CD4-positive, CD25-positive, alpha-beta regulatory T cell (primary cell): ENCODE data around the gene METTL4. TPM values are rescaled to one million over a fixed set of nuclear protein-coding genes. Genes with fewer than 3 reads are reported as not detected.
"Not testable (repeated sequence)": the region's sequence is repeated elsewhere in the genome, so short reads cannot be mapped to it uniquely, and the experiment has no call there.

ENCODE experiments used
- ATAC-seq, 2 donors: fragments of 150-1000 bp; cut with Tn5 transposase; one replicate each; pipeline ENCODE4 v1.10.0; 2021; ENCODE audit warnings: low read depth in 2 of 2, moderate number of reproducible peaks in 2 of 2, moderate library complexity in 1 of 2
- DNase-seq, 3 donors: peaks; one replicate each; pipeline versions ENCODE4 v3.0.0 to v3.0.0-alpha.2; 2012 to 2022; ENCODE audit warnings: mixed read lengths in 1 of 3
- H3K27ac ChIP-seq: one replicate; pipeline ENCODE4 v1.7.0; 2013; ENCODE audit warnings: mild to moderate bottlenecking, low read length; ENCODE audit not compliant: insufficient read depth, poor library complexity, severe bottlenecking
- H3K27me3 ChIP-seq: one replicate; pipeline ENCODE4 v1.7.0; 2013; ENCODE audit warnings: low read length; ENCODE audit not compliant: control insufficient read depth, insufficient read depth
- H3K36me3 ChIP-seq: one replicate; pipeline ENCODE4 v1.7.0; 2013; ENCODE audit warnings: mild to moderate bottlenecking, low read length, moderate library complexity; ENCODE audit not compliant: control insufficient read depth, insufficient read depth
- H3K4me1 ChIP-seq: 2 replicates; pipeline ENCODE4 v1.7.0; 2013; ENCODE audit warnings: mild to moderate bottlenecking, low read length; ENCODE audit not compliant: insufficient read depth, control insufficient read depth, poor library complexity, severe bottlenecking
- H3K4me3 ChIP-seq: one replicate; pipeline ENCODE4 v1.7.0; 2013; ENCODE audit warnings: low read depth, mild to moderate bottlenecking, low read length, moderate library complexity
- H3K9me3 ChIP-seq, 2 experiments: 1 replicate in 1 of 2; 2 replicates in 1 of 2; pipeline ENCODE4 v1.7.0; 2013; ENCODE audit warnings: low read length in 2 of 2, mild to moderate bottlenecking in 1 of 2, moderate library complexity in 1 of 2; ENCODE audit not compliant: control insufficient read depth in 2 of 2
- H3K27ac Mint-ChIP-seq, 3 donors: one replicate each; pipeline ENCODE4 v1.8.0; 2020 to 2022; ENCODE audit warnings: mild to moderate bottlenecking in 3 of 3, mixed read lengths in 3 of 3, moderate library complexity in 2 of 3
- H3K27me3 Mint-ChIP-seq: one replicate; pipeline ENCODE4 v1.8.0; 2022; ENCODE audit warnings: mild to moderate bottlenecking, mixed read lengths
- H3K36me3 Mint-ChIP-seq: one replicate; pipeline ENCODE4 v1.8.0; 2020; ENCODE audit warnings: mixed read lengths
- H3K4me1 Mint-ChIP-seq, 4 donors: one replicate each; pipeline ENCODE4 v1.8.0; 2020 to 2022; ENCODE audit warnings: mixed read lengths in 4 of 4, mild to moderate bottlenecking in 1 of 4
- H3K4me3 Mint-ChIP-seq, 4 donors: one replicate each; pipeline ENCODE4 v1.8.0; 2020 to 2022; ENCODE audit warnings: mild to moderate bottlenecking in 4 of 4, mixed read lengths in 4 of 4, moderate library complexity in 3 of 4
- H3K9me3 Mint-ChIP-seq, 7 donors: one replicate each; pipeline ENCODE4 v1.8.0; 2020 to 2022; ENCODE audit warnings: mixed read lengths in 7 of 7, mild to moderate bottlenecking in 3 of 7, moderate library complexity in 2 of 7
- polyA plus RNA-seq, 4 donors: library from polyadenylated mRNA; unstranded; fragments of 300-500 nt; fragmentation: Illumina TruSeq; gene quantifications; one replicate each; pipeline ENCODE4 v1.2.3, GENCODE V29; 2021
- total RNA-seq: library from RNA; stranded (reverse); gene quantifications from one replicate; pipeline ENCODE4 v1.2.3, GENCODE V29; 2022

METTL4 gene
- total and polyA plus RNA-seq, 5 donors from 2014 or later: 15.1 to 23.3 (median 18.5) TPM

DNA sequence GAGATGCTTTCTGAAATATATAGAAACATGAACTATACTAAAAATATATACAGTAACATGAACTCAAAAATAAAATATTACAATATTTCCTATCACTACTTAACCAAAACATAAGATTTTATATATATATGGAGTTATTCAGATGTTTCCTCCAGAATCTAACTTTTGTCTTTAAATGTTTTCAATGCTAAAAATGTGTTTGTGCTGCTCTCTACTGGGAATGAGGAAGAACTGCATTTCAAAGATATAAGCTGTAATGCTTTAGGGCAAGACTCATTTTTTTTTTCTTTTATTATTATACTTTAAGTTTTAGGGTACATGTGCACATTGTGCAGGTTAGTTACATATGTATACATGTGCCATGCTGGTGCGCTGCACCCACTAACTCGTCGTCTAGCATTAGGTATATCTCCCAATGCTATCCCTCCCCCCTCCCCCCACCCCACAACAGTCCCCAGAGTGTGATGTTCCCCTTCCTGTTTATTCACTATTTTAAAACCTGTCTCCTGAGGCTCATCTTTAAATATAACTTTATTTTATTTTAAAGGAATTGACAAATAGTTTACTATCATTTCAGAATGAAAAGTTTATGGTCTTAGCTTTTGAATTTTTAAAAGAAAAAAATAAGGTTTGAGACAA, 29.3 kb downstream of the METTL4 start:
- DNase-seq (peak in 2 of 3 donors; percentile 45 to 56), ATAC-seq (peak; percentile 55 to 60)
- H3K9me3 ChIP-seq, H3K9me3 Mint-ChIP-seq, H3K27ac ChIP-seq, H3K27ac Mint-ChIP-seq, H3K27me3 ChIP-seq, H3K4me1 ChIP-seq, H3K4me3 ChIP-seq, H3K27me3 Mint-ChIP-seq, H3K4me3 Mint-ChIP-seq: not testable (repeated sequence)
- Mint-ChIP-seq H3K4me1 (peaks cover 8 to 14% (median 8%) of the 10 kb centered on the region in 4 donors), H3K36me3 (peaks cover 19% of the 10 kb centered on the region)
- peaks cover 31% of the 10 kb centered on the region for H3K36me3 ChIP-seq

DNA sequence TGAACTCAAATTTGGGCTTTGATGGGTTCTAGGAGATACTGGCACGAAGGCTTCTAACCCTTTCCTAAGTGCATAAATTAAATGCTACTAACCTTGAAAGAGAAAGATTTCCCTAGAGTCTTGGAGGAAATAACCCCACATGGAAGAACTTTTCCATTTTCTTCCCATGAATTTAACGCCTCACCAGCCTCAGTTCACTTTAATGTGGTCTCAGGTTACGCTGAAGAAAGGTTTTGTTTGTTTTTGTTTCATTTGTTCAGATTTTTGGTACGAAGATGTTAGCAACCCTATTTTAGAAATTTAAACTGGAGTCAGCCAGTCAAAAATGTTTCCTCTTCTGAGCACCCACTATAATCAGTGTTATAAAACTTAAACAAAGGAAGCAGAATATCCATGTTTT, 30.7 kb downstream of the METTL4 start:
- no peak overlapping the region for H3K4me3 ChIP-seq
- H3K9me3 ChIP-seq: no peaks in the 10 kb centered on the region
- DNase-seq (no peak), ATAC-seq (no peak)
- Mint-ChIP-seq H3K4me3 (no peak overlapping the region), H3K36me3 (peaks cover 23% of the 10 kb centered on the region), H3K4me1 (peaks cover 0 to 6% (median 2%) of the 10 kb centered on the region in 4 donors), H3K27ac (no peak overlapping the region), H3K9me3 (no peaks in the 10 kb centered on the region), H3K27me3 (no peaks in the 10 kb centered on the region)
- peaks cover 26% of the 10 kb centered on the region for H3K36me3 ChIP-seq
- no peak overlapping the region for H3K27ac ChIP-seq
- peaks cover 6% of the 10 kb centered on the region for H3K4me1 ChIP-seq
- no peaks in the 10 kb centered on the region for H3K27me3 ChIP-seq

DNA sequence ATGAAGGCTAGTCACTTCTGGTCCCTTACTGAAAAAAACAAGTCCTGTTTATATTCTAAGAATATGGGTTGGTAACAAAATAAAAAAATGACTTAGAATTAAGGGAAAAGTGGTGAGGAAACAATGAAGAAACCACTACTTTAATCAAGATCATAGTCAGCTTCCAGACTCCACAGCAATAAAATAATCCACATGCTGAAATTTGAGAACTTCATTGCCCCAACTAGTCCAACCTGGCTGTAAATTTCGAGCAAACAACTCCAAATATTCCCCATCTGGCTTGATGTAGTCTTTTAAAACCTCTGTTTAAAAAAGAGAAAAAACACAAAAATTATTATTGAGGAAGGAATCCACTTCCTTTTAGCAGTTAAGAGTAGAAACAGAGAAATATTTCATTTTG, 32.5 kb downstream of the METTL4 start:
- H3K4me3 ChIP-seq: no peak overlapping the region
- H3K36me3 ChIP-seq: peaks cover 20% of the 10 kb centered on the region
- no peaks in the 10 kb centered on the region for H3K27me3 ChIP-seq
- no peak overlapping the region for H3K4me3 Mint-ChIP-seq
- H3K9me3 ChIP-seq: no peaks in the 10 kb centered on the region
- peaks cover 30% of the 10 kb centered on the region for H3K36me3 Mint-ChIP-seq
- H3K27ac ChIP-seq: no peak overlapping the region
- H3K4me1 ChIP-seq: peaks cover 6% of the 10 kb centered on the region
- no peaks in the 10 kb centered on the region for H3K9me3 Mint-ChIP-seq
- no peak overlapping the region for H3K27ac Mint-ChIP-seq
- no peak for DNase-seq
- H3K4me1 Mint-ChIP-seq: peaks cover 0 to 7% (median 2%) of the 10 kb centered on the region in 4 donors
- no peak for ATAC-seq
- H3K27me3 Mint-ChIP-seq: no peaks in the 10 kb centered on the region

DNA sequence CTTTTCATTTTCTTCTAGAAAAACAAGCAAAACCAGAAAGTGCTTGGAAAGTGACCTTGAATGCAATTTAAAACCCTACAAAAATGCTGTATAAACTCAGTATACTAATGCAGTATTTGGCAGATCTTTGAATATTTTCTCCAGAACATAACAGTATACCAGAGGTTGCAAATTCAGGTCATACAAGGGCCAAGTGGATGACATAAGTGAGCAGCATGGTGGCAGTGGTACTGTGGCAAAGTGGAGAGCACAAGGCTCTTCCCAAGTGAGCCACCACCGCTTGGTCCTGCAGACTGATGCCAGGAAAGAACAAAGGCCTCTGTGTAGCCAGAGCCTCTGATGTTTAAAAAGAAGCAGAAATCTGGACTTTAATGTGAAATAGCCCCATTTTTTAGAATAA, 33.1 kb downstream of the METTL4 start:
- DNase-seq (no peak), ATAC-seq (no peak)
- Histone ChIP-seq H3K36me3 (peaks cover 20% of the 10 kb centered on the region), H3K4me3 (no peak overlapping the region), H3K9me3 (no peaks in the 10 kb centered on the region), H3K4me1 (peaks cover 6% of the 10 kb centered on the region), H3K27ac (no peak overlapping the region), H3K27me3 (no peaks in the 10 kb centered on the region)
- no peak overlapping the region for H3K4me3 Mint-ChIP-seq
- H3K9me3 Mint-ChIP-seq: no peaks in the 10 kb centered on the region
- H3K36me3 Mint-ChIP-seq: peaks cover 30% of the 10 kb centered on the region
- H3K27me3 Mint-ChIP-seq: no peaks in the 10 kb centered on the region
- peaks cover 0 to 6% (median 2%) of the 10 kb centered on the region in 4 donors for H3K4me1 Mint-ChIP-seq
- no peak overlapping the region for H3K27ac Mint-ChIP-seq

DNA sequence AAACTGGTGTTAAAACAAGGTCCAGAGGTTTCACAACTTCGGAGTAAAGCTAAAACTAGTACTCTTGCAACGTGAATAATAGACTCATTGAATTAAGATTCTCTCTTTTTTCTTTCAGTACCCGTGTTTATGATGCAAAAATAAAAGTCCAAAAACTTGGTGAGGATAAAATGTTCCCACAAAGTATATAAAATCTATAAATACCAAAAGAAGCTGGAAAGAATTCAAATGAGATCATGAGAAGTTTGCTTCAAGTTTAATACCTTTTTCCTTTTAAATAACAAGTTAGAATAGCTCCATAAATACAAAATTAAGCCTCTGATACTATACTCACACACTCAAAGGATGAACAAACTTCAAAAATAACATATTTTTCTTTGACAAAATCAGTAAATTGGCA, 34.0 kb downstream of the METTL4 start:
- Mint-ChIP-seq H3K4me1 (peaks cover 0 to 6% (median 2%) of the 10 kb centered on the region in 4 donors), H3K4me3 (no peak overlapping the region), H3K27ac (no peak overlapping the region), H3K36me3 (peaks cover 39% of the 10 kb centered on the region), H3K27me3 (no peaks in the 10 kb centered on the region), H3K9me3 (no peaks in the 10 kb centered on the region)
- Histone ChIP-seq H3K27me3 (no peaks in the 10 kb centered on the region), H3K9me3 (no peaks in the 10 kb centered on the region), H3K4me3 (no peak overlapping the region), H3K36me3 (peaks cover 20% of the 10 kb centered on the region), H3K4me1 (peaks cover 3% of the 10 kb centered on the region), H3K27ac (no peak overlapping the region)
- ATAC-seq: no peak
- DNase-seq: no peak

DNA sequence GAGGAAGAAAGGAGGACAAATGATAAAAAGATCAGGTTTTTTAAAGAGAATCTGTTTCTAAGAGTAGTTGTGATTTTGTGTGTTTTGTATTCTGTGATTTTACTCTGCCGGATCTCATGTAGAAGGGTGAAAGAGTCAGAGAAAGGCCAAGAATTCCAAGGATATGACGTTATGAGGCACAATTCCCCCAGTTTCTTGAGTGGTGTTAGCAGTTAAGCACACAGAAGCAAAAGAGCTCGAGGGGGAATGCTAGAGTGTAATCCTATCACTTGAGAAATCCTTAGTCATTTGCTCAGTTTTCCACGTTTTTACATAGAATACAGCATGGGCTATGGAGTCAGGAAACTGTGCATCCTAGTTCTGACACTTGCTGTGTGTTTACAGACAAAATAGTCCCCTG, 34.8 kb downstream of the METTL4 start:
- no peak for ATAC-seq
- Mint-ChIP-seq H3K27me3 (no peaks in the 10 kb centered on the region), H3K36me3 (peaks cover 46% of the 10 kb centered on the region), H3K4me1 (peaks cover 0 to 6% (median 0%) of the 10 kb centered on the region in 4 donors), H3K9me3 (no peaks in the 10 kb centered on the region), H3K27ac (peak overlapping the region in 1 of 3 donors; percentile 48), H3K4me3 (no peak overlapping the region)
- no peak for DNase-seq
- H3K4me1 ChIP-seq: no peaks in the 10 kb centered on the region
- no peaks in the 10 kb centered on the region for H3K9me3 ChIP-seq
- H3K27me3 ChIP-seq: no peaks in the 10 kb centered on the region
- H3K27ac ChIP-seq: no peak overlapping the region
- no peak overlapping the region for H3K4me3 ChIP-seq
- H3K36me3 ChIP-seq: peaks cover 20% of the 10 kb centered on the region

DNA sequence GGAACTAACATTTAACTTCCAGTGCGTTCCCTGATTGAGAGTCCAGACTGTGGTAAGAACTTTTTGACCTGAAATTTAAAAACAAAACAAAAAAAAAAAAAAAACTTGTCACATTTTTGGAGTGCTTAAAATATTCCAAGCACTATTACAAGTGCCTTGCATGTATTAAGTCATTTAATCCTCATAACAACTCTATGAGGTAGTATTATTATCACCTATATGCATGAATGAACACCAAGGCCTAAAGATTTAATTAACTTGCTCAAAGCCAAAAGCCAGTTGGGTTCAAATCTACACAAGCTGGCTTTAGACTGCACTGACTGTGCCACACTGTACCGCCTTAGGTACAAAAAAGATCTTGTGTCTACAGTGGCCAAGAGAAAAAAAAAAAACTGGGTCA, 35.2 kb downstream of the METTL4 start:
- no peak for ATAC-seq
- H3K4me3 ChIP-seq: no peak overlapping the region
- H3K27me3 Mint-ChIP-seq: no peaks in the 10 kb centered on the region

DNA sequence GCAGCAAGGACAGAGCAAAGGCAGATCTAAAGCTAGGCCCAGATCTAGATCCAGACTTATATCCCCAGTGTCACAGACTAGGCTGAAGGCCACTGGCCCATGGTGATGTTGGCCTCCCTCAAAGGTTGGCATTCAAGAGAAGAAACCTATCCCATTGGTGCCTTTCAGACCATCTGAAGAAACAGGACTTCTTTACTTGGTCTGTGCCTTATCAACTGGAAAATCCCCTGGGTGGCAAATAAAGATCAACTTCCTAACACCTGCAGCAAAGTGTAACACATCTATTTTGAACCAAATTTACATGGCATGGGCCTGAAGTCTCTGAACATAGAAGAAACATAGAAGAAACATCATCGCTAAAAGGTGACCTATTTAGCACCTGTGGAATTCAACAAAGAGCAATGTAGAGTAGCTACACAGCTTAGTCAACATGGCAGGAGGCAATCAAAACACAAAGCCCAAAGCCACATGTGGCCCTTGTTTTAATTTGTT, 35.8 kb downstream of the METTL4 start:
- no peaks in the 10 kb centered on the region for H3K9me3 Mint-ChIP-seq
- Histone ChIP-seq H3K4me3 (no peak overlapping the region), H3K27ac (no peak overlapping the region), H3K27me3 (no peaks in the 10 kb centered on the region), H3K9me3 (no peaks in the 10 kb centered on the region), H3K36me3 (peaks cover 20% of the 10 kb centered on the region), H3K4me1 (no peaks in the 10 kb centered on the region)
- ATAC-seq (no peak), DNase-seq (no peak)
- H3K27me3 Mint-ChIP-seq: no peaks in the 10 kb centered on the region
- H3K4me1 Mint-ChIP-seq: peaks cover 0 to 6% (median 0%) of the 10 kb centered on the region in 4 donors
- H3K36me3 Mint-ChIP-seq: peaks cover 51% of the 10 kb centered on the region
- H3K4me3 Mint-ChIP-seq: no peak overlapping the region
- H3K27ac Mint-ChIP-seq: peak overlapping the region in 2 of 3 donors; percentile 28 to 52

More for the DNA sequence above, 35.2 kb downstream of the METTL4 start:
- Histone ChIP-seq H3K27ac (no peak overlapping the region), H3K4me1 (no peaks in the 10 kb centered on the region), H3K27me3 (no peaks in the 10 kb centered on the region), H3K36me3 (peaks cover 20% of the 10 kb centered on the region), H3K9me3 (no peaks in the 10 kb centered on the region)
- H3K4me3 Mint-ChIP-seq: no peak overlapping the region
- H3K36me3 Mint-ChIP-seq: peaks cover 46% of the 10 kb centered on the region
- peaks cover 0 to 6% (median 0%) of the 10 kb centered on the region in 4 donors for H3K4me1 Mint-ChIP-seq
- peak overlapping the region in 1 of 3 donors; percentile 48 for H3K27ac Mint-ChIP-seq
- DNase-seq: no peak
- no peaks in the 10 kb centered on the region for H3K9me3 Mint-ChIP-seq
